Hematopoietic multipotent progenitor cell treated with erythropoietin and hydrocortisone succinate and interleukin-3 and kit ligand, for 15 days (in vitro differentiated cells): Measurements from ENCODE around the gene KRTAP4-7.
"Not testable (repeated sequence)": the region's sequence is repeated elsewhere in the genome, so short reads cannot be mapped to it uniquely, and the experiment has no call there.

Experiments used
- DNase-seq: peaks from one replicate; pipeline ENCODE4 v3.0.0-alpha.2; 2015; ENCODE audit warnings: low spot score

Gene KRTAP4-7

DNA sequence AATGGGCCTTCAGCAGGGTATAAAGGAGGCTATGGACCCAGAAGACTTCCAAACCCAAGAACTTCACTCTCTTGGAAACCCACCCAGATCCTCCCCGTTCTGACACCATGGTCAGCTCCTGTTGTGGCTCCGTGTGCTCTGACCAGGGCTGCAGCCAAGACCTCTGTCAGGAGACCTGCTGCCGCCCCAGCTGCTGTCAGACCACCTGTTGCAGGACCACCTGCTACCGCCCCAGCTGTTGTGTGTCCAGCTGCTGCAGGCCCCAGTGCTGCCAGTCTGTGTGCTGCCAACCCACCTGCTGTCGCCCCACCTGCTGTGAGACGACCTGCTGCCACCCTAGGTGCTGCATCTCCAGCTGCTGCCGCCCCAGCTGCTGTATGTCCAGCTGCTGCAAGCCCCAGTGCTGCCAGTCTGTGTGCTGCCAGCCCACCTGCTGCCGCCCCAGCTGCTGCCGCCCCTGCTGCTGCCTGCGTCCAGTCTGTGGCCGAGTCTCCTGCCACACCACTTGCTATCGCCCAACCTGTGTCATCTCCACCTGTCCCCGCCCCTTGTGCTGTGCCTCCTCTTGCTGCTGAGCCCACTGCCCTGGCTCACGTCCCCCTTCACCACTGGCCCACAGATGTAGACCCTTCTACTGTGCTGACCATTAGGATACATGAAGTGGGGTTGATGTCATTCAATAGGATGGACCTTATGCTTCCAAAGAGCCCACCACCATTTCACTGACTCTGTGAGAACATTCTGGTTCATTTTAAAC, at the start of gene KRTAP4-7:
Gene KRTAP4-7 (plus strand): TSS at position 51 of the 757 bp plus-strand sequence. CDS start 57 bp downstream, at position 108.
- DNase-seq: not testable (repeated sequence)

DNA sequence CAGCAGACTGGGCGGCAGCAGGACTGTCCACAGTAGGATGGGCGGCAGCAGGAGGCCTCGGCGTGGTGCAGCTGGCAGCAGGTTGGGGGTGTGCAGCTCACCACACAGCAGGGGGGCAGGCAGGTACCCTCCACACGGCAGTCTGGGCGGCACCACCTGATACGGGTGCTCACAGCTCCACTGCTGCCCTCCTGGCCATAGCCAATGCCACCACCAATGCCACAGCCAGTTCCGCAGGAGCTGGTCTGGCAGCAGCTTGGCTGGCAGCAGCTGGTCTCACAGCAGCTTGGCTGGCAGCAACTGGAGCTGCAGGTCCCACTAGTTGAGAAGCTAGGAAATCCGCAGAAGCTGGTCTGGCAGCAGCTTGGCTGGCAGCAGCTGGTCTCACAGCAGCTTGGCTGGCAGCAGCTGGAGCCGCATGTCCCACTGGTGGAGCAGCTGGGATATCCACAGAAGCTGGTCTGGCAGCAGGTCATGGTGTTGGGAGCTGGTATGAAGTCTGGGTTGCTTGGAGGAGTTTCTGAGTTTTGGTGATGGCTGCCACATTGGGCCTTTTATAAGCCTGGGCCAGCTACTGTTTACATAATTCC, 49.5 kb upstream of the KRTAP4-7 start, which contains the start of gene KRTAP1-3:
Gene KRTAP1-3 (minus strand): TSS at position 529 of the 590 bp plus-strand sequence. CDS start 53 bp downstream, at position 476.
- DNase-seq: not testable (repeated sequence)

DNA sequence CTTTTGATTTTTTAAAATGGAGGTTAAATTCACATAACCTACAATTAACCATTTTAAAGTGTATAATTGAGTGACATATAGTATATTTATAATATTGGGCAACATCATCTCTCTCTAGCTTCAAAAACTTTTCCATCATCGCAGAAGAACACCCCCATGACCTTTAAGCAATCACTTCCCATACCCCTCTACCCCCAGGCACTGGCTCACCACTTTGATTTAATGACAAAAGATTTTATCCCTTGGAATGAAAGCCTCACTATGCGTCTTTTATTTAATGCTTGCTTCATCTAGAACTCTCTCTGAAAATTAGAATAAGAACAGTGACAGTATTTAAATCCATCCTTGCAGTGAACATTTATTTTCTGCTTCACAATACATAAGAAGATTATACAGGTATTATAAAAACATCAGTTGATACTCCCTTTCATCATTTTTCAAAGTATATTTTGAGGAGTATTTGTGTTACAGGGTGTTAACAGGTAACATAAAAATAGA, 46.0 kb upstream of the KRTAP4-7 start:
- no peak for DNase-seq

DNA sequence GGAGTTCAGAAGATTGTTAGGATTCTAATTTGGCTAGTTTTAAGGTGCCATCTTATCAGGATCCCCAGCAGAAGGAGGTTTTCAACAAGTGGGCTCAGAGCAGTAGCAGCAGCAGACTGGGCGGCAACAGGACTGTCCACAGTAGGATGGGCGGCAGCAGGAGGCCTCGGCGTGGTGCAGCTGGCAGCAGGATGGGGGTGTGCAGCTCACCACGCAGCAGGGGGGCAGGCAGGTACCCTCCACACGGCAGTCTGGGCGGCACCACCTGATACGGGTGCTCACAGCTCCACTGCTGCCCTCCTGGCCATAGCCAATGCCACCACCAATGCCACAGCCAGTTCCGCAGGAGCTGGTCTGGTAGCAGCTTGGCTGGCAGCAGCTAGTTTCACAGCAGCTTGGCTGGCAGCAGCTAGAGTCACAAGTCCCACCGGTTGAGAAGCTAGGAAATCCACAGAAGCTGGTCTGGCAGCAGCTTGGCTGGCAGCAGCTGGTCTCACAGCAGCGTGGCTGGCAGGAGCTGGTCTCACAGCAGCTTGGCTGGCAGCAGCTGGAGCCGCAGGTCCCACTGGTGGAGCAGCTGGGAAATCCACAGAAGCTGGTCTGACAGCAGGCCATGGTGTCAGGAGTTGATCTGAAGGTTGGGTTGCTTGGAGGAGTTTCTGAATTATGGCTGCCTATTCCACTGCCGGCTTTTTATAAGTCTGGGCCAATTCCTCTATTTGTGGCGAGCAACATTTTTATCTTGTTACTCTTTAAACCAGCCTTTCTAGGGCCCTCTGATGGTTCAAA, 43.0 kb upstream of the KRTAP4-7 start, which contains the start of gene KRTAP1-1:
Gene KRTAP1-1 (minus strand): TSS at position 668 of the 789 bp plus-strand sequence. CDS start 53 bp downstream, at position 615.
- not testable (repeated sequence) for DNase-seq

DNA sequence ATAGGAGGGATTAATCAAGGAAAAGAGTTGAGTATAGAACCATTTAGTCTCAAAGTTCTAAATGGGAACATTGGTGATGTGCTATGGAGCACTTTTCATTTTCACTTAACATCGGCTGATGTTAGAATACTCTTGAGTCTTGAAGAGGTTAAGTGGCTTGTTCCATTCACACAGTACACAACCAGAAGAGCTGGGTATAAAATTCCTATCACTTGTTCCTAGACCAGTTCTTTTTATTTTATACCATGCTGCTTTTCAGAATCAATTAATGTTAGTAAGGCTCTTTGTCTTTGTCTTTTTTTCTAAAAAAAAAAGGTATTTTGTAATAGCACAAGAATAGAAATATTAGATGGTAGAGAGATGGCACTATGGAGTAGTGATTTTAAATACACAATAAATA, 41.0 kb upstream of the KRTAP4-7 start:
- DNase-seq: no peak

DNA sequence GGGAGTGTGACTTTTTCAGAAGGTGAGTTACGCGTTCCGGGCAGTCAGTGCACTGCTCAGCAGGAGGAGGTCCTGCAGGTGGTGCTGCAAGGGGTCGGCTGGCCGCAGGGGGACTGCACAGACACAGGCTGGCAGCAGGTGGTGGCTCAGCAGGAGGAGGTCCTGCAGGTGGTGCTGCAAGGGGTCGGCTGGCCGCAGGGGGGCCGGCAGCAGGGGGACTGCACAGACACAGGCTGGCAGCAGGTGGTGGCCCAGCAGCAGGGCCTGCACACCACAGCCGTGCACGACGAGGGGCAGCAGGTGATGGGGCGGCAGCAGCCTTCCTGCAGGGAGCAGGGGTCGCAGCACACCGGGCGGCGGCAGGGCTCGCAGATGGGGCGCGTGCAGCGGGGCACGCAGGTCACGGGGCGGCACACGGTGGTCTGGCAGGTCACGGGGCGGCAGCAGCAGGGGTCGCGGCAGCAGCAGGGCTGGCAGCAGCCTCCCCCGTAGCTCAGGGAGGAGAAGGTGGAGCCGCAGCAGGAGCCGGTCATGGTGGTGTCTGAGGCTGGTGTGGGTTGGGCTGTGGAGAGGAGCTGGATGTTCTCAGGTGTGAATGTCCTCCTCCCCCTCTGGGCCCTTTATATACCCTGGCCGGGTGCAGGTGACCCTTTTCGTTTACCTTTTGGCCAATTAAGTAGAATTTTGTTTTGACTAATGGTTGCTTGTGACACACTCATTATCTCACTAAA, 37.0 kb upstream of the KRTAP4-7 start, which contains the start of gene KRTAP2-1:
Gene KRTAP2-1 (minus strand): TSS at position 582 of the 731 bp plus-strand sequence. CDS start 49 bp downstream, at position 533.
- DNase-seq: not testable (repeated sequence)

DNA sequence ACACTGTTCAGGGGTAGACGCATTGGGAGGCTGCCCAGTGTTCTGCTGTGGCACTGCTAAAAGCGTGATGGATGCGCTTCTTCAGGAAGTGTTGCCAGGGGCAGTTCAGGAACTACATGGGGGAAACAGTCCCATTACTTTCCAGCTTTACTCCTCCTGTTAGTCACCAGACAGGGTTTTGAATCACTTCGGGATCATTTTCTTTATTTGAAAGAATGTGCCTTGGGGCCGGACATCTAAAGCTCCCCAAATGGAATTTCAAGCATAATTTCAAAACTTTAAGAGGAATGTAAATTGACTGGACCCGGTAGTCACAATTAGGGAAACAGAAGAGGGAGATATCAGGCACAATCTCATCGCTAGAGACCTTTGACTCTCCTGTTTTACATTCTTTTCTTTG, 35.5 kb upstream of the KRTAP4-7 start:
- DNase-seq: no peak

DNA sequence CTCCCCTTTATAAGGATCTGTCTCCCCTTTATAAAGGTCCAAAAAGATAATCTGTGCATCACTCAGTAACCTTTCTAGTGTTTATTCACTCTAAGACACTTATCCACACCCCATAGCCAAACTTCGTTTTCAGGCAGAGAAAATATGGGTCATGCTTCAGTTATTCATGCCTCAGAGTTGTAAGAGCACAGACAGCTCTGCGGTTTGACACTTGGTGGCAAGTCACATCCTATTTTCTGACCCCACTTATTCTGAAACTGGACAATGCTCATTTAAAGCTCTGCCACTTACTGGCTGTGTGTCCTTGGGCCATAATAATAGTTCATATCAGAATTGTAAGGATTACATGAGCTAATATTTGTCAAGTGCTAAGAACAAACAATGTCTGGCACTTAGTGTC, 34.8 kb upstream of the KRTAP4-7 start:
- DNase-seq: no peak

DNA sequence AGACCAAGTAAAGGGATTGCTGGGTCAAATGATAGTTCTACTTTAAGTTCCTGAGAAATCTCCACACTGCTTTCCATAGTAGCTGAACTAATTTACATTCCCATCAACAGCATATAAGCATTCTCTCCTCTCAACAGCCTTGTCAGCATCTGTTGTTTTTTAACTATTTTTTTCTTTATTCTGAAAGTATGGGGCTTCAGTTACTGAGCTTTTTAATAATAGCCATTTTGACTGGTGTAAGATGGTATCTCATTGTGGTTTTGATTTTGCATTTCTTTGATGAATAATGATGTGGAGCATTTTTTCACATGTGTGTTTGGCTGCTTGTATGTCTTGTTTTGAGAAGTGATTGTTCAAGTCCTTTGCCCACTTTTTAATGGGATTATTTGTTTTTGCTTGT, 31.4 kb upstream of the KRTAP4-7 start:
- DNase-seq: no peak

DNA sequence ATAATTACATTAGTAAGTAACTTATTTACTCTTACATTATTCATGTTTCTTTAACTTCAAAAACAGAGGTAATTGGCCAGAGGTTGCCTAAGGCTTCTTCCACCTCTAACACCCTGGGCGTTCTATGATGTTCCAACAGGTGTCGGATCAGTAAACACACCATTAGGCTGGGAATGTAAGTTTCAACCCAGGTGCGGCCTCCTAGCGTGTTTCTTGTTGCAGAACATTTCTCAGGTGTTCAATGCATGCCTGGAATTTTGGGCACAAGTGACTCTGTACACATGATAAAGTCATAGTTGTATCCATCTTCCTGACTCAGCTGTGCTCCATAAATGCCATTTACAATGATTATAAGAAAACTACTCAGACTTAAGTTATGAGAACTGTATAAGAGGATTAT, 29.9 kb upstream of the KRTAP4-7 start:
- DNase-seq: no peak

DNA sequence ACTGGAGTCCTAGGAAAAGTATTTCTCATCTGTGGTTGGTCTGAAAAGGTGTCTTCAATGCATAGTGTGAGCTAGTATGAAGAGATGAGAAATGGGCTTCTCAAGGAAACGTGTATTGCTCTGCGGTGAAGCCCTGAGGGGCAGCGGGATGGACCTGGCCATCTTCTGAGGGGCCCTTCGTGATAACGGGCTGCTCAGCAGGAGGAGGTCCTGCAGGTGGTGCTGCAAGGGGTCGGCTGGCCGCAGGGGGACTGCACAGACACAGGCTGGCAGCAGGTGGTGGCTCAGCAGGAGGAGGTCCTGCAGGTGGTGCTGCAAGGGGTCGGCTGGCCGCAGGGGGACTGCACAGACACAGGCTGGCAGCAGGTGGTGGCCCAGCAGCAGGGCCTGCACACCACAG, 29.4 kb upstream of the KRTAP4-7 start:
- DNase-seq: not testable (repeated sequence)

DNA sequence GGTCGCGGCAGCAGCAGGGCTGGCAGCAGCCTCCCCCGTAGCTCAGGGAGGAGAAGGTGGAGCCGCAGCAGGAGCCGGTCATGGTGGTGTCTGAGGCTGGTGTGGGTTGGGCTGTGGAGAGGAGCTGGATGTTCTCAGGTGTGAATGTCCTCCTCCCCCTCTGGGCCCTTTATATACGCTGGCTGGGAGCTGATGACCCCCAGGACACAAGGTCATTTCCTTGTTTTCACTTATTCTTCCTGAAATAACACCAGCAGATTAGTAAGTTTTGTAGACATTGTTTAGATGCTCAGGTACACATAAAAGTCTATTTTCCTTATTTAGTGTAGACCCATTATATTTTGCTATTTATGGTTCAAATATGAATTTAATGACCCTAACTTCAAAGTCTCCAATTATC, 28.8 kb upstream of the KRTAP4-7 start, which contains the start of gene KRTAP2-2:
Gene KRTAP2-2 (minus strand): TSS at position 101 of the 400 bp plus-strand sequence. CDS start 19 bp downstream, at position 82.
- not testable (repeated sequence) for DNase-seq

DNA sequence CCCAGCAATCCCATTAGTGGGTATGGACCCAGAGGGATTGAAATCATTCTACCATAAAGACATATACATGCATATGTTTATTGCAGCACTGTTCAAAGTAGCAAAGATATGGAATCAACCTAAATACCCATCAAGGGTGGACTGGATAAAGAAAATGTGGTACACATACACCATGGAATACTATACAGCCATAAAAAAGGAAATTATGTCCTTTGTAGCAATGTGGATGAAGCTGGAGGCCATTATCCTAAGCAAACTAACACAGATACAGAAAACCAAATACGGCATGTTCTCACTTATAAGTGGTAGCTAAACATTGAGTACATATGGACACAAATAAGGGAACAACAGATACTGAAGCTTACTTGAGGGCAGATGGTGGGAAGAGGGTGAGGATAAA, 26.4 kb upstream of the KRTAP4-7 start:
- no peak for DNase-seq

DNA sequence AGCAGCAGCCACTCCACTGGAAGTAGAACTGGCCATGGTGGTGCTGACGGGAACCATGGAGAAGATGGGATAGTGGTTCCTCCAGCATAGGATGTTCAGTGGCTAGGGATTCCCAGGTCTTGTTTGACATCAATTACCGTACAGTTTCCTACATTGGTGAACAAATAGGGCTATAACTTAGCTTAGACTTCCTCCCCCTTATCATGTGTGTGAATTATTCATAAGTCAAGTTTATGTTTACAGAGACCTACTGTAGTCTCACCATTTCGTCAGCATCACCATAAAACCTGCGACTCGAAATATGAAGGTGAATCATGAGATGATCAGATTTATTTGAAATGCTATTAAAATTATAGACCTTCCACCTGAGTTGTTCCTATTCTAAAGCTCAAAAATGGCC, 25.2 kb upstream of the KRTAP4-7 start:
- DNase-seq: no peak

DNA sequence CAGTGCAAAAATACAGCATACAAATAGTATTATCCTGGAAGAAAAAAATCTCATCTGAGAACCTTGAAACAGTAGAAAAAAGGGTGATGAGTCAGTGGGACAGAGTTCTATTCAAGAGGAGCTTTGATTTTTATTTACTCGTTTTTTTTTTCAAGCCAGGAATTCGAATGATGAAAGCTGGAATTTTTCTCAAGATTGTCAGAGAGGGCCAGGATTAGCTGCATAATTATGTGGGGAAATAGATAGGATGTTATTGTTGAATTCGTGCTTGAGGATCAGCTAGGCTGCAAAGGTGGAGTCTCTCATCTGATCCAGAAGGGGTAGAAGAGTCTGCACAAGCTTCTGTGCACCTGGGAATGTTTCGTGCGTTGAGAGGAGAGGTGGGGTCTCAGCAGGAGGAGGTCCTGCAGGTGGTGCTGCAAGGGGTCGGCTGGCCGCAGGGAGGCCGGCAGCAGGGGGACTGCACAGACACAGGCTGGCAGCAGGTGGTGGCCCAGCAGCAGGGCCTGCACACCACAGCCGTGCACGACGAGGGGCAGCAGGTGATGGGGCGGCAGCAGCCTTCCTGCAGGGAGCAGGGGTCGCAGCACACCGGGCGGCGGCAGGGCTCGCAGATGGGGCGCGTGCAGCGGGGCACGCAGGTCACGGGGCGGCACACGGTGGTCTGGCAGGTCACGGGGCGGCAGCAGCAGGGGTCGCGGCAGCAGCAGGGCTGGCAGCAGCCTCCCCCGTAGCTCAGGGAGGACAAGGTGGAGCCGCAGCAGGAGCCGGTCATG, 24.5 kb upstream of the KRTAP4-7 start:
- not testable (repeated sequence) for DNase-seq

DNA sequence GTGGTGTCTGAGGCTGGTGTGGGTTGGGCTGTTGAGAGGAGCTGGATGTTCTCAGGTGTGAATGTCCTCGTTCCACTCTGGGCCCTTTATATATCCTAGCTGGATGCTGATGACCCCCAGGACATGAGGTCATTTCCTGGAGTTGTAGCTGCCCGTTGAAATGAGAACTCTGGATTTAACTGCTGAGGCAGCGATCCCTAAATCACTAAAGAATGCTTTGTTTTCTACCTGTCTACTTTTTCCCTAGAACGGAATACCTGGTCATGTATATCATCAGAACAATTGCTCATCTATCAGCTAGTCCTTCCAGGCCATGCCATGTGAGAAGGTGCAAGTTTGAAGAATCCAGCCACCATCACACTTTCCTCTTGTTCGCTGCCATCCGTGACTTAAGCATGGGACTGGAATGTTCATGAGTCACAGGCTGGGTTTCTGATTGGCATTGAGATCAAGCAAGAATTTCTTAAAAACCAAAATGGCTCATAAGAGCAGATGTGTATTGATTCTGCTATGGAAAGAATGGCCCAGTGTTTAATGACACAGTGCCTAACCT, 23.8 kb upstream of the KRTAP4-7 start, which contains the start of gene KRTAP2-3:
Gene KRTAP2-3 (minus strand): TSS at position 63 of the 553 bp plus-strand sequence. CDS start 64 bp downstream, outside the sequence.
- no peak for DNase-seq

DNA sequence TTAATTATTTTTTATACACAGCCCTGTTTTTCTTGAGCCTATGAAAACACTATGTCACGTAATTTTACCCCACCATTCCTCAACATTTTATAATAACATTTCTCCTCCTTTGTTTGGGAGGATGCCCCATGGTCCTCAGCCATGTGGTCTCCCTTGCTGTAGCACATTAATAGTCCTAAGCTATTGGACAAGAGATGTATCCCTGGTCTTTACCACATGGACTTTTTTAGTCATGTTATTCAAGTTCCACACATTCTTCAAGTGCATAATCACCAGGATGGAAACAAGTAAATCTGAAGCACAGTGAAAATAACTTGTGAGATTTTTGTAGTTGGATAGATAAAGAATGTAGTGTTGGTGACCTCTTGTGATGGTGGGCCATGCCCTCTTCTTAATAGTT, 22.0 kb upstream of the KRTAP4-7 start:
- no peak for DNase-seq

DNA sequence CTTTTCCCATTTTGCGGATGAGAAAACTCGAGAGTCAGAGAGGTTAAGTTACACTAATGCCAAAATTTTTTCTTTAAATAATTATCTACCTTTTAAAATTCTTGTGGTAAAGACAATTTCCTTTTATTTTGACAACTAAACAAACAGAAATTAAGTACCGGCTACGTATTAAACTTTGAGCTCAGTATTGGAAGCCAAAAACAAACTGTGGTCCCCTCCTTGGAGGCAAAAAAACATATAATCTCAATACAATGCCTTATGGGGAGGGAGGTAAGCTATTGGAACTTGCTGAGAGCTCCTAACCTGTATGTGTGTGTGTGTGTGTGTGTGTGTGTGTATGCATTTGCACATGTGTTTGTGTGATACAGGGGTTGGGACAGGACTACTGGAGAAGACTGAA, 20.5 kb upstream of the KRTAP4-7 start:
- no peak for DNase-seq

DNA sequence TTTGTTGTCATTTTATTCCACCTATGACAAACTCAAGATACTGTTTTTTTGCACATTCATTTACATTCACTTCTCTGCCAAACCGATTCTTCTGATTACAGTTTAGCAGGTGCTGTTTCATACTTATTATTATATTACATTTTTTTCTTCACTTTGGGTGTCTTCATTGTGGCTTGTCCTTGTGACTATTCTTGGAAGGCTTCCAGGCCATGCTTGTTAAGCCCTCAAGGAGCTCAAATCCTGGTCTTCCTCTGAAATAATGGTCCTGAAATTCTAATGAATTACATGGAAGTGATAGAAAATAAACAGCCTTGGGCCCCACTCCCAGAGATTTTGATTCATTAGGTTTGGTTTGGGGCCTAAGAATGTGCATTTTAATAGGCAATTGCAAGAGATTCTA, 19.6 kb upstream of the KRTAP4-7 start:
- DNase-seq: no peak
